GM12865 (cell line): ENCODE measurements around the gene AHI1.

Source experiments
- DNase-seq: peaks from one replicate; pipeline ENCODE4 v3.0.0; 2010; ENCODE audit warnings: low read depth
- H3K4me3 ChIP-seq: 2 replicates; pipeline ENCODE4 v1.5.1; 2011; ENCODE audit warnings: mild to moderate bottlenecking, low read depth, low read length, control low read depth
- CTCF ChIP-seq: IDR thresholded peaks from 2 replicates; pipeline ENCODE4 v1.5.1; 2011; ENCODE audit warnings: low read length, control low read depth, low read depth, inconsistent platforms; ENCODE audit not compliant: insufficient read depth; ENCODE audit errors: missing control alignments

The AHI1 gene

GRCh38 chr6:135461208-135461607, 36.3 kb downstream of the AHI1 start:
- H3K4me3 ChIP-seq = no peak overlapping the region
- no peak for TF ChIP-seq CTCF
- no peak for DNase-seq

- TF ChIP-seq CTCF = no peak
- DNase-seq = no peak
- no peak overlapping the region for H3K4me3 ChIP-seq
Measured at GRCh38 chr6:135458051-135458450, 39.5 kb downstream of the AHI1 start.

GRCh38 chr6:135451617-135452190, 45.8 kb downstream of the AHI1 start:
- peak; percentile 48 for DNase-seq

GRCh38 chr6:135449246-135449645, 48.3 kb downstream of the AHI1 start:
- DNase-seq = peak; percentile 17
- H3K4me3 ChIP-seq = no peak overlapping the region
- TF ChIP-seq CTCF = no peak

More at GRCh38 chr6:135451617-135452190, 45.8 kb downstream of the AHI1 start:
- TF ChIP-seq CTCF = peak; percentile 46
- no peak overlapping the region for H3K4me3 ChIP-seq

- DNase-seq = peak; percentile 24
- H3K4me3 ChIP-seq = no peak overlapping the region; the same call in 1 of the 2 replicates
- no peak for TF ChIP-seq CTCF
Measured at GRCh38 chr6:135440087-135440792, 57.3 kb downstream of the AHI1 start.

GRCh38 chr6:135439549-135439948, 58.0 kb downstream of the AHI1 start:
- TF ChIP-seq CTCF = no peak
- DNase-seq = no peak
- H3K4me3 ChIP-seq = no peak overlapping the region
